HepG2 (cell line): ENCODE results near the gene SEPTIN2. TPM values are rescaled to one million over a fixed set of nuclear protein-coding genes. Genes with fewer than 3 reads are reported as not detected.
A peak's percentile ranks its signal among the peaks of the same experiment; 100 is the strongest.

Experiments used
- ATAC-seq: fragments of 200-7000 bp; cut with Tn5 transposase; 3 replicates; pipeline ENCODE4 v1.9.1; 2020; ENCODE audit warnings: mild to moderate bottlenecking, moderate library complexity
- BruUV-seq: library from RNA; stranded (reverse); fragments of 400-500 nt; replicated peaks from 2 replicates; lab custom pipeline; 2021; lab: Mats Ljungman, UMichigan
- CTCF ChIA-PET: fragments of 300-600 bp; formaldehyde crosslinking; extraction: SDS; loops from one replicate; lab custom pipeline; 2021; ENCODE audit warnings: low total read pairs, inconsistent platforms, low intra/inter-chr PET ratio; lab: Yijun Ruan, JAX
- POLR2A ChIA-PET: fragments of 350-600 bp; sonication (Branson Sonifier 250); formaldehyde crosslinking; loops from one replicate; lab custom pipeline; 2020; ENCODE audit warnings: antibody characterized with exemption, inconsistent platforms; lab: Yijun Ruan, JAX
- DNase-seq: peaks from one replicate; pipeline ENCODE4 v3.0.0-alpha.2; 2015; ENCODE audit warnings: low spot score
- FAIRE-seq: peaks from 3 replicates; lab custom pipeline; 2011; peaks lifted over from hg19 to GRCh38; lab: Jason Lieb, UNC
- H2AFZ ChIP-seq: one replicate; pipeline ENCODE4 v1.6.1; 2011; ENCODE audit warnings: low read length, inconsistent platforms
- H3K27ac ChIP-seq: fragments of 300-600 bp; 3 replicates; pipeline ENCODE4 v1.8.0; 2011; ENCODE audit warnings: mixed run types, mild to moderate bottlenecking, mixed read lengths, low read length, inconsistent platforms; ENCODE audit not compliant: insufficient read depth; ENCODE audit errors: extremely low read length
- H3K27me3 ChIP-seq, 2 experiments: fragments of 200-600 bp in 1 of 2; 2 replicates in 1 of 2; 3 replicates in 1 of 2; pipeline versions ENCODE4 v1.6.0 to v1.8.0; 2011; ENCODE audit warnings: low read length in 2 of 2, mild to moderate bottlenecking in 2 of 2, moderate library complexity in 2 of 2, inconsistent platforms in 1 of 2; ENCODE audit not compliant: insufficient read depth in 2 of 2, control insufficient read depth in 1 of 2
- H3K36me3 ChIP-seq, 2 experiments: fragments of 200-600 bp in 1 of 2; replicated peaks in 1 of 2; 2 replicates in 1 of 2; 3 replicates in 1 of 2; pipeline versions ENCODE4 v1.5.1 to v1.8.0; 2011; ENCODE audit warnings: low read length in 2 of 2, inconsistent platforms in 1 of 2; ENCODE audit not compliant: insufficient read depth in 2 of 2, control insufficient read depth in 1 of 2
- H3K4me1 ChIP-seq: 2 replicates; pipeline ENCODE4 v1.5.1; 2012; ENCODE audit warnings: low read length, inconsistent platforms; ENCODE audit not compliant: insufficient read depth
- H3K4me2 ChIP-seq: 2 replicates; pipeline ENCODE4 v1.6.0; 2011; ENCODE audit warnings: low read depth, low read length, inconsistent platforms
- H3K4me3 ChIP-seq, 3 experiments: fragments of 200-600 bp in 1 of 3; sonication (generic), shearing (Covaris generic) in 1 of 3; replicated peaks in 1 of 3; 2 replicates each; pipeline ENCODE4 v1.5.1; 2011 to 2016; ENCODE audit warnings: low read length in 3 of 3, inconsistent platforms in 2 of 3, low read depth in 2 of 3, mild to moderate bottlenecking in 2 of 3, control low read depth in 1 of 3, mixed read lengths in 1 of 3; ENCODE audit not compliant: insufficient read depth in 1 of 3
- H3K79me2 ChIP-seq: one replicate; pipeline ENCODE4 v1.6.1; 2011; ENCODE audit warnings: low read length, inconsistent platforms; ENCODE audit not compliant: insufficient read depth
- H3K9ac ChIP-seq: 2 replicates; pipeline ENCODE4 v1.6.0; 2011; ENCODE audit warnings: mild to moderate bottlenecking, low read depth, low read length, inconsistent platforms; ENCODE audit not compliant: insufficient read depth
- H3K9me3 ChIP-seq: 2 replicates; pipeline ENCODE4 v1.5.1; 2012; ENCODE audit warnings: mild to moderate bottlenecking, low read length
- H4K20me1 ChIP-seq: 2 replicates; pipeline ENCODE4 v1.6.0; 2011; ENCODE audit warnings: inconsistent platforms, mild to moderate bottlenecking, low read length, moderate library complexity; ENCODE audit not compliant: insufficient read depth
- AKAP8 ChIP-seq: sonication (generic); formaldehyde crosslinking; IDR thresholded peaks from 2 replicates; pipeline ENCODE4 v1.5.1; 2020; ENCODE audit warnings: mild to moderate bottlenecking, missing genetic modification reagents
- CEBPB ChIP-seq: IDR thresholded peaks from 2 replicates; pipeline ENCODE4 v1.6.1; 2011; ENCODE audit warnings: low read depth, low read length, improper control_type of control experiment, borderline replicate concordance
- CTCF ChIP-seq: sonication (generic); formaldehyde crosslinking; IDR thresholded peaks from 2 replicates; pipeline ENCODE4 v1.5.0; 2020; ENCODE audit warnings: mild to moderate bottlenecking, missing genetic modification reagents, moderate library complexity
- EEA1 ChIP-seq: sonication (generic); formaldehyde crosslinking; IDR thresholded peaks from 2 replicates; pipeline ENCODE4 v1.5.1; 2020; ENCODE audit warnings: mild to moderate bottlenecking, missing genetic modification reagents, borderline replicate concordance
- GATAD2A ChIP-seq: IDR thresholded peaks from 2 replicates; pipeline ENCODE4 v1.6.1; 2016
- HHEX ChIP-seq: IDR thresholded peaks from 2 replicates; pipeline ENCODE4 v1.6.1; 2016; ENCODE audit warnings: control low read depth
- KDM2A ChIP-seq: sonication (generic); formaldehyde crosslinking; IDR thresholded peaks from 2 replicates; pipeline ENCODE4 v1.4.0; 2020; ENCODE audit warnings: low read depth, missing genetic modification reagents, borderline replicate concordance
- KDM5B ChIP-seq: sonication (generic); formaldehyde crosslinking; IDR thresholded peaks from 2 replicates; pipeline ENCODE4 v1.4.0; 2020; ENCODE audit warnings: missing genetic modification reagents, mild to moderate bottlenecking, borderline replicate concordance
- MAFF ChIP-seq: IDR thresholded peaks from 2 replicates; pipeline ENCODE4 v1.6.1; 2011; ENCODE audit warnings: low read depth, low read length, improper control_type of control experiment
- MAFK ChIP-seq, 2 experiments: IDR thresholded peaks in 1 of 2; conservative IDR thresholded peaks in 1 of 2; 2 replicates each; pipeline ENCODE4 v1.6.1; 2011; ENCODE audit warnings: improper control_type of control experiment in 2 of 2, low read length in 2 of 2
- NFYB ChIP-seq: sonication (generic); formaldehyde crosslinking; IDR thresholded peaks from 2 replicates; pipeline ENCODE4 v1.4.0; 2020; ENCODE audit warnings: missing genetic modification reagents
- NFYC ChIP-seq: IDR thresholded peaks from 2 replicates; pipeline ENCODE4 v1.6.1; 2016; ENCODE audit warnings: missing genetic modification reagents, missing compliant biosample characterization
- SMC3 ChIP-seq: IDR thresholded peaks from 2 replicates; pipeline ENCODE4 v1.6.1; 2011; ENCODE audit warnings: low read length, improper control_type of control experiment
- STAG1 ChIP-seq: sonication (generic); formaldehyde crosslinking; IDR thresholded peaks from 2 replicates; pipeline ENCODE4 v1.4.0; 2020; ENCODE audit warnings: missing genetic modification reagents
- TEAD3 ChIP-seq: optimal IDR thresholded peaks from 2 replicates; pipeline ENCODE3; 2016; ENCODE audit warnings: borderline replicate concordance
- ZBTB38 ChIP-seq: sonication (generic); formaldehyde crosslinking; IDR thresholded peaks from 2 replicates; pipeline ENCODE4 v1.5.1; 2020; ENCODE audit warnings: mild to moderate bottlenecking, missing genetic modification reagents
- ZNF468 ChIP-seq: sonication (generic); formaldehyde crosslinking; IDR thresholded peaks from 2 replicates; pipeline ENCODE4 v1.8.0; 2022; ENCODE audit warnings: mild to moderate bottlenecking, moderate library complexity, missing genetic modification reagents
- ZNF567 ChIP-seq: sonication (generic); formaldehyde crosslinking; IDR thresholded peaks from 2 replicates; pipeline ENCODE4 v1.8.1; 2023; ENCODE audit warnings: mild to moderate bottlenecking, missing genetic modification reagents, borderline replicate concordance
- WGBS: methylation state at CpG from one replicate; pipeline ENCODE4 v1.1.6; 2017; ENCODE audit warnings: low lambda C conversion rate; 5-methylcytosine and 5-hydroxymethylcytosine counted together
- in situ Hi-C: cut with HindIII; loops from 2 replicates; pipeline ENCODE4 v1.10.0; 2017; ENCODE audit warnings: low pct_unique_long_range_greater_than_20kb; ENCODE audit not compliant: extremely low pct_ligation_motif_present
- intact Hi-C: fragments of 100-400 bp; cut with micrococcal nuclease; formaldehyde crosslinking; loops from one replicate; pipeline ENCODE4 v1.10.0; 2022; ENCODE audit not compliant: unreplicated experiment
- polyA plus RNA-seq, 8 experiments: library from polyadenylated mRNA; depleted of rRNA in 3 of 8; stranded (reverse) in 7 of 8; unstranded in 1 of 8; fragments of >200 nt; fragmentation: Illumina TruSeq in 4 of 8; extraction: Trizol in 4 of 8; gene quantifications; 2 replicates each; pipeline versions ENCODE4 v1.2.1 to v1.2.3, GENCODE V29; 2011 to 2016; ENCODE audit warnings: low read depth in 4 of 8, missing spikeins in 1 of 8, mixed read lengths in 1 of 8; ENCODE audit not compliant: insufficient read depth in 1 of 8
- total RNA-seq, 5 experiments: library from RNA; depleted of rRNA; stranded (reverse); fragments of >200 nt; fragmentation: Illumina TruSeq; extraction: Trizol; gene quantifications; 2 replicates each; pipeline ENCODE4 v1.2.3, GENCODE V29; 2016; ENCODE audit warnings: low read depth in 1 of 5
- TF ChIP-seq, protein P1 (sequence below): sonication (generic); formaldehyde crosslinking; IDR thresholded peaks from 2 replicates; pipeline ENCODE4 v1.4.0; 2020; ENCODE audit warnings: missing genetic modification reagents, borderline replicate concordance
- TF ChIP-seq, protein P2 (sequence below): sonication (generic); formaldehyde crosslinking; IDR thresholded peaks from 2 replicates; pipeline ENCODE4 v1.4.0; 2020; ENCODE audit warnings: missing genetic modification reagents

The SEPTIN2 gene
- total and polyA plus RNA-seq, 2 of the 13 experiments (the other 11 are each of a cell fraction or from before 2014, with no cell fraction given) = 493 to 733 TPM

- no peak for FAIRE-seq
- Histone ChIP-seq H3K27me3 (no peaks in the 10 kb centered on the region; a peak in 1 of 5 replicates), H3K4me2 (0 out of 2 replicates have a peak overlapping the region, but pooled peaks have one; percentile 3), H3K36me3 (peaks cover 4% of the 10 kb centered on the region in 2 experiments; a peak in 4 of 5 replicates), H4K20me1 (peaks cover 30% of the 10 kb centered on the region), H3K4me3 (no peak overlapping the region), H3K4me1 (peaks cover 52% of the 10 kb centered on the region), H3K27ac (peak overlapping the region; percentile 4), H3K79me2 (peaks cover 94% of the 10 kb centered on the region), H3K9ac (no peak overlapping the region), H2AFZ (no peak overlapping the region), H3K9me3 (no peaks in the 10 kb centered on the region)
- 67% methylated on average over 5 of the region's 5 CpGs for WGBS
- CTCF ChIA-PET = interaction anchor here (0.6 kb wide), 1 partner anchor 70 kb away, joined by 3 read pairs; no protein-coding TSS in a partner anchor
- ATAC-seq = peak; percentile 35
- no TSS peak for BruUV-seq
- intact Hi-C loops = loop anchor here (10.0 kb wide), 1 partner anchor 81 kb away; the partner anchor contains the start of gene FARP2
- in situ Hi-C loops = no loop called here
- POLR2A ChIA-PET = interaction anchor here (1.9 kb wide), 1 partner anchor 40 kb away, joined by 7 read pairs; no protein-coding TSS in a partner anchor
- TF ChIP-seq AKAP8 (CRISPR knock-in tag) = peak; percentile 43; the same call in 1 of the 2 replicates
- TF ChIP-seq CEBPB = peak; percentile 19; the same call in 1 of the 2 replicates
- TF ChIP-seq MAFK (conservative IDR thresholded peaks at IDR 0.05 in 1 of 2, IDR thresholded peaks at IDR 0.05 in 1 of 2; ENCODE audit: low read length in 2 of 2) = peak; percentile 52 to 57; a peak in 3 of 4 replicates
- peak; percentile 23; the same call in 1 of the 2 replicates for TF ChIP-seq CTCF (CRISPR knock-in tag)
- TF ChIP-seq ZNF468 (CRISPR knock-in tag) = no peak
- TF ChIP-seq, protein P1, sequence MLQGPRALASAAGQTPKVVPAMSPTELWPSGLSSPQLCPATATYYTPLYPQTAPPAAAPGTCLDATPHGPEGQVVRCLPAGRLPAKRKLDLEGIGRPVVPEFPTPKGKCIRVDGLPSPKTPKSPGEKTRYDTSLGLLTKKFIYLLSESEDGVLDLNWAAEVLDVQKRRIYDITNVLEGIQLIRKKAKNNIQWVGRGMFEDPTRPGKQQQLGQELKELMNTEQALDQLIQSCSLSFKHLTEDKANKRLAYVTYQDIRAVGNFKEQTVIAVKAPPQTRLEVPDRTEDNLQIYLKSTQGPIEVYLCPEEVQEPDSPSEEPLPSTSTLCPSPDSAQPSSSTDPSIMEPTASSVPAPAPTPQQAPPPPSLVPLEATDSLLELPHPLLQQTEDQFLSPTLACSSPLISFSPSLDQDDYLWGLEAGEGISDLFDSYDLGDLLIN = no peak
- peak; percentile 56; the same call in 1 of the 2 replicates for TF ChIP-seq MAFF
- TF ChIP-seq ZBTB38 (CRISPR knock-in tag) = peak; percentile 67
- TF ChIP-seq EEA1 (CRISPR knock-in tag) = no peak
- peak; percentile 19; the same call in 1 of the 2 replicates for TF ChIP-seq GATAD2A (CRISPR knock-in tag)
- TF ChIP-seq TEAD3 (CRISPR knock-in tag) = peak; percentile 11
- TF ChIP-seq KDM5B (CRISPR knock-in tag) = no peak
- no peak for TF ChIP-seq ZNF567
- peak; percentile 47 for TF ChIP-seq NFYC
- TF ChIP-seq HHEX = 0 out of 2 replicates have a peak, but pooled peaks have one; percentile 9
- 0 out of 2 replicates have a peak, but pooled peaks have one; percentile 18 for TF ChIP-seq KDM2A (CRISPR knock-in tag)
- TF ChIP-seq STAG1 (CRISPR knock-in tag) = 0 out of 2 replicates have a peak, but pooled peaks have one; percentile 5
- TF ChIP-seq NFYB (CRISPR knock-in tag) = peak; percentile 62
- TF ChIP-seq SMC3 = 0 out of 2 replicates have a peak, but pooled peaks have one; percentile 10
- TF ChIP-seq, protein P2, sequence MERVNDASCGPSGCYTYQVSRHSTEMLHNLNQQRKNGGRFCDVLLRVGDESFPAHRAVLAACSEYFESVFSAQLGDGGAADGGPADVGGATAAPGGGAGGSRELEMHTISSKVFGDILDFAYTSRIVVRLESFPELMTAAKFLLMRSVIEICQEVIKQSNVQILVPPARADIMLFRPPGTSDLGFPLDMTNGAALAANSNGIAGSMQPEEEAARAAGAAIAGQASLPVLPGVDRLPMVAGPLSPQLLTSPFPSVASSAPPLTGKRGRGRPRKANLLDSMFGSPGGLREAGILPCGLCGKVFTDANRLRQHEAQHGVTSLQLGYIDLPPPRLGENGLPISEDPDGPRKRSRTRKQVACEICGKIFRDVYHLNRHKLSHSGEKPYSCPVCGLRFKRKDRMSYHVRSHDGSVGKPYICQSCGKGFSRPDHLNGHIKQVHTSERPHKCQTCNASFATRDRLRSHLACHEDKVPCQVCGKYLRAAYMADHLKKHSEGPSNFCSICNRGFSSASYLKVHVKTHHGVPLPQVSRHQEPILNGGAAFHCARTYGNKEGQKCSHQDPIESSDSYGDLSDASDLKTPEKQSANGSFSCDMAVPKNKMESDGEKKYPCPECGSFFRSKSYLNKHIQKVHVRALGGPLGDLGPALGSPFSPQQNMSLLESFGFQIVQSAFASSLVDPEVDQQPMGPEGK (CRISPR knock-in tag) = 0 out of 2 replicates have a peak, but pooled peaks have one; percentile 12
- no peak for DNase-seq
Observed at GRCh38 chr2:241274127-241274526, 41.6 kb upstream of the SEPTIN2 start.
